HCT116 (cell line): ENCODE results near the gene MED9. TPM values are rescaled to one million over a fixed set of nuclear protein-coding genes. Genes with fewer than 3 reads are reported as not detected.

Experiments used
- ATAC-seq: fragments of 200-7000 bp; cut with Tn5 transposase; 2 replicates; pipeline ENCODE4 v1.9.1; 2020; ENCODE audit warnings: mild to moderate bottlenecking, moderate library complexity
- BruUV-seq: library from RNA; stranded (reverse); fragments of 400-500 nt; replicated peaks from 2 replicates; lab custom pipeline; 2021; lab: Mats Ljungman, UMichigan
- CTCF ChIA-PET: fragments of 300-600 bp; sonication (Branson Sonifier 250); formaldehyde crosslinking; loops from one replicate; lab custom pipeline; 2021; ENCODE audit warnings: antibody characterized with exemption; lab: Charles Lee
- POLR2A ChIA-PET: fragments of 300-600, 350-600 bp; sonication (Branson Sonifier 250); formaldehyde crosslinking; loops from one replicate; lab custom pipeline; 2021; ENCODE audit warnings: antibody characterized with exemption; lab: Charles Lee
- RAD21 ChIA-PET, 2 experiments: fragments of 300-600 bp; sonication (Branson Sonifier 250); formaldehyde crosslinking; loops; one replicate each; lab custom pipeline; 2023; ENCODE audit warnings: low total read pairs in 2 of 2; ENCODE audit not compliant: uncharacterized antibody in 2 of 2, unreplicated experiment in 2 of 2, low non-redundant PET in 1 of 2; lab: Charles Lee
- DNase-seq: peaks from one replicate; pipeline ENCODE4 v3.0.0-alpha.2; 2010; ENCODE audit warnings: low read depth, low spot score
- H2AFZ ChIP-seq: fragments of 200-600 bp; shearing (Covaris generic), sonication (generic); 2 replicates; pipeline ENCODE4 v1.6.1; 2017; ENCODE audit warnings: low read depth, mixed run types, mixed read lengths, antibody characterized with exemption, low read length; ENCODE audit not compliant: poor library complexity, severe bottlenecking
- H3K27ac ChIP-seq: 2 replicates; pipeline ENCODE4 v1.5.1; 2012; ENCODE audit warnings: low read depth, low read length
- H3K27me3 ChIP-seq: fragments of 200-600 bp; sonication (generic); 2 replicates; pipeline ENCODE4 v1.6.1; 2016; ENCODE audit warnings: mixed run types, low read length, mixed read lengths; ENCODE audit not compliant: insufficient read depth
- H3K36me3 ChIP-seq, 2 experiments: fragments of 200-500 bp in 1 of 2; fragments of 200-600 bp in 1 of 2; sonication (Bioruptor generic) in 1 of 2; sonication (generic) in 1 of 2; 2 replicates each; pipeline versions ENCODE4 v1.5.1 to v1.6.1; 2014 to 2016; ENCODE audit warnings: low read length in 2 of 2, inconsistent platforms in 1 of 2, mixed read lengths in 1 of 2, mixed run types in 1 of 2; ENCODE audit not compliant: insufficient read depth in 2 of 2, control insufficient read depth in 1 of 2
- H3K4me1 ChIP-seq, 2 experiments: fragments of 200-600 bp in 1 of 2; sonication (generic) in 1 of 2; 2 replicates each; pipeline versions ENCODE4 v1.5.1 to v1.6.1; 2012 to 2017; ENCODE audit warnings: low read length in 2 of 2, inconsistent platforms in 1 of 2, mild to moderate bottlenecking in 1 of 2, mixed read lengths in 1 of 2, mixed run types in 1 of 2, moderate library complexity in 1 of 2; ENCODE audit not compliant: insufficient read depth in 2 of 2, control insufficient read depth in 1 of 2
- H3K4me2 ChIP-seq: fragments of 200-600 bp; sonication (generic); 2 replicates; pipeline ENCODE4 v1.6.1; 2017; ENCODE audit warnings: mixed run types, low read length, mixed read lengths
- H3K4me3 ChIP-seq, 2 experiments: fragments of 200-600 bp in 1 of 2; sonication (generic) in 1 of 2; replicated peaks in 1 of 2; 2 replicates each; pipeline ENCODE4 v1.5.1; 2011 to 2016; ENCODE audit warnings: low read length in 2 of 2, control low read depth in 1 of 2, low read depth in 1 of 2, mild to moderate bottlenecking in 1 of 2, mixed read lengths in 1 of 2, mixed run types in 1 of 2
- H3K79me2 ChIP-seq: fragments of 200-600 bp; sonication (generic); 2 replicates; pipeline ENCODE4 v1.6.1; 2017; ENCODE audit warnings: mild to moderate bottlenecking, mixed run types, low read length, moderate library complexity, mixed read lengths; ENCODE audit not compliant: insufficient read depth
- H3K9ac ChIP-seq: fragments of 200-600 bp; sonication (generic); 2 replicates; pipeline ENCODE4 v1.6.1; 2016; ENCODE audit warnings: low read length, mixed read lengths
- H3K9me2 ChIP-seq: fragments of 200-600 bp; sonication (generic), shearing (Covaris generic); 2 replicates; pipeline ENCODE4 v1.6.1; 2017; ENCODE audit warnings: mixed run types, mild to moderate bottlenecking, moderate library complexity; ENCODE audit not compliant: insufficient read depth
- H3K9me3 ChIP-seq, 2 experiments: fragments of 200-500 bp in 1 of 2; fragments of 200-600 bp in 1 of 2; sonication (Bioruptor generic) in 1 of 2; sonication (generic) in 1 of 2; 2 replicates each; pipeline ENCODE4 v1.6.1; 2014 to 2017; ENCODE audit warnings: low read length in 2 of 2, mixed read lengths in 2 of 2, inconsistent platforms in 1 of 2, low read depth in 1 of 2, mild to moderate bottlenecking in 1 of 2, mixed run types in 1 of 2, moderate library complexity in 1 of 2; ENCODE audit not compliant: control insufficient read depth in 1 of 2, insufficient read depth in 1 of 2
- H4K20me1 ChIP-seq: fragments of 200-600 bp; sonication (generic), shearing (Covaris generic); 2 replicates; pipeline ENCODE4 v1.6.1; 2017; ENCODE audit warnings: mixed run types, mild to moderate bottlenecking, moderate library complexity; ENCODE audit not compliant: insufficient read depth
- CBX3 ChIP-seq: IDR thresholded peaks from 2 replicates; pipeline ENCODE4 v1.6.1; 2012; ENCODE audit warnings: low read depth
- EGR1 ChIP-seq: IDR thresholded peaks from 2 replicates; pipeline ENCODE4 v1.6.1; 2012; ENCODE audit warnings: low read depth
- ELF1 ChIP-seq: IDR thresholded peaks from 2 replicates; pipeline ENCODE4 v1.6.1; 2012; ENCODE audit warnings: low read depth, borderline replicate concordance
- EZH2 ChIP-seq: fragments of 200-600 bp; sonication (generic); IDR thresholded peaks from 2 replicates; pipeline ENCODE4 v1.6.1; 2017; ENCODE audit warnings: antibody characterized with exemption, mixed run types
- EZH2phosphoT487 ChIP-seq: fragments of 200-600 bp; IDR thresholded peaks from 2 replicates; pipeline ENCODE4 v1.6.1; 2018; ENCODE audit warnings: antibody characterized with exemption, borderline replicate concordance
- FOSL1 ChIP-seq: IDR thresholded peaks from 2 replicates; pipeline ENCODE4 v1.6.1; 2012; ENCODE audit warnings: low read depth
- POLR2A ChIP-seq: IDR thresholded peaks from 2 replicates; pipeline ENCODE4 v1.7.0; 2011; ENCODE audit warnings: borderline replicate concordance; ENCODE audit not compliant: insufficient read depth, insufficient read length; ENCODE audit errors: extremely low read depth
- POLR2AphosphoS5 ChIP-seq: IDR thresholded peaks from 2 replicates; pipeline ENCODE4 v1.6.1; 2011; ENCODE audit warnings: mild to moderate bottlenecking, low read depth, low read length, moderate library complexity
- RAD21 ChIP-seq: IDR thresholded peaks from 2 replicates; pipeline ENCODE4 v1.6.1; 2012; ENCODE audit warnings: low read depth, mild to moderate bottlenecking
- SIN3A ChIP-seq: IDR thresholded peaks from 2 replicates; pipeline ENCODE4 v1.6.1; 2012; ENCODE audit warnings: low read depth
- SRF ChIP-seq: IDR thresholded peaks from 2 replicates; pipeline ENCODE4 v1.6.1; 2012; ENCODE audit warnings: low read depth
- TCF7L2 ChIP-seq: IDR thresholded peaks from 2 replicates; pipeline ENCODE4 v1.7.0; 2011; ENCODE audit warnings: borderline replicate concordance, inconsistent platforms; ENCODE audit not compliant: insufficient read depth, insufficient read length; ENCODE audit errors: extremely low read depth
- YY1 ChIP-seq: IDR thresholded peaks from 2 replicates; pipeline ENCODE4 v1.6.1; 2011; ENCODE audit warnings: low read length, low read depth, moderate library complexity, mild to moderate bottlenecking; ENCODE audit not compliant: insufficient replicate concordance; ENCODE audit errors: extremely low read depth
- ZFX ChIP-seq: fragments of 450-650 bp; IDR thresholded peaks from 2 replicates; pipeline ENCODE4 v1.6.1; 2017
- ZNF274 ChIP-seq: fragments of 200-500 bp; sonication (Bioruptor generic); IDR thresholded peaks from 2 replicates; pipeline ENCODE4 v1.6.1; 2014; ENCODE audit warnings: mild to moderate bottlenecking, low read depth, low read length, inconsistent platforms
- intact Hi-C: fragments of 100-400 bp; cut with micrococcal nuclease; formaldehyde crosslinking; loops from 2 replicates; pipeline ENCODE4 v1.10.0; 2022
- total RNA-seq: library from RNA; stranded (reverse); gene quantifications from one replicate; pipeline ENCODE4 v1.2.1, GENCODE V29; 2021; ENCODE audit not compliant: unreplicated experiment
- TF ChIP-seq, protein P1 (sequence below): IDR thresholded peaks from 2 replicates; pipeline ENCODE4 v1.6.1; 2012
- TF ChIP-seq, protein P2 (sequence below): IDR thresholded peaks from 2 replicates; pipeline ENCODE4 v1.6.1; 2012; ENCODE audit warnings: low read depth
- TF ChIP-seq, protein P3 (sequence below): IDR thresholded peaks from 2 replicates; pipeline ENCODE4 v1.6.1; 2011; ENCODE audit warnings: mild to moderate bottlenecking, low read length, moderate library complexity; ENCODE audit not compliant: insufficient replicate concordance; ENCODE audit errors: extremely low read depth

The MED9 gene
- total RNA-seq, 1 experiment from 2014 or later, result 13.9 TPM

DNA sequence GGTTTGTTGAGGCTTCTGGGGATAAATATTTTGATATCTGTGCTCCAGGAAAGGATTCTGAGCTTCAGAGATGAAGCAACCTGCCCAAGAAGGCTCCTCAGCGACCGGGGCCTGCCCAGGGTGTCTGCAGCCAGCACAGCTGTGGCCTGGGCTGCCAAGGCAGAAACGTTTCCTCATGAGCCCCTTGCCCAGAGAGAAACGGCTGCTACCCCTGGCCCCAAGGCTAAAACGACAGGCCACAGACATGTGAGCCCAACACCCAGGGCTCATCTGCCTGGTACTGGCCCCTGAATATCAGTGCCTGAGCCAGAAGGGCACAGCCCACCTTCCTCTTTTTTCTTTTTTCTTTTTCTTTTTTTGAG is 64.8 kb downstream of the MED9 start:
- no peaks in the 10 kb centered on the region for H3K4me1 ChIP-seq
- intact Hi-C loops, result no loop called here
- H3K4me2 ChIP-seq, result no peak overlapping the region
- H3K9me2 ChIP-seq, result no peaks in the 10 kb centered on the region
- no peaks in the 10 kb centered on the region for H3K27me3 ChIP-seq
- no peak overlapping the region for H2AFZ ChIP-seq
- ATAC-seq, result no peak
- H3K27ac ChIP-seq, result no peak overlapping the region
- no TSS peak for BruUV-seq
- TF ChIP-seq SIN3A (no peak), EZH2 (no peak), ZNF274 (no peak), CBX3 (no peak), SRF (no peak), RAD21 (no peak), ELF1 (no peak), POLR2A (no peak), EZH2phosphoT487 (no peak), FOSL1 (no peak), YY1 (no peak), ZFX (no peak), POLR2AphosphoS5 (no peak), TCF7L2 (no peak), EGR1 (no peak)
- TF ChIP-seq, protein P1, sequence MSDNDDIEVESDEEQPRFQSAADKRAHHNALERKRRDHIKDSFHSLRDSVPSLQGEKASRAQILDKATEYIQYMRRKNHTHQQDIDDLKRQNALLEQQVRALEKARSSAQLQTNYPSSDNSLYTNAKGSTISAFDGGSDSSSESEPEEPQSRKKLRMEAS, result no peak
- TF ChIP-seq, protein P2, sequence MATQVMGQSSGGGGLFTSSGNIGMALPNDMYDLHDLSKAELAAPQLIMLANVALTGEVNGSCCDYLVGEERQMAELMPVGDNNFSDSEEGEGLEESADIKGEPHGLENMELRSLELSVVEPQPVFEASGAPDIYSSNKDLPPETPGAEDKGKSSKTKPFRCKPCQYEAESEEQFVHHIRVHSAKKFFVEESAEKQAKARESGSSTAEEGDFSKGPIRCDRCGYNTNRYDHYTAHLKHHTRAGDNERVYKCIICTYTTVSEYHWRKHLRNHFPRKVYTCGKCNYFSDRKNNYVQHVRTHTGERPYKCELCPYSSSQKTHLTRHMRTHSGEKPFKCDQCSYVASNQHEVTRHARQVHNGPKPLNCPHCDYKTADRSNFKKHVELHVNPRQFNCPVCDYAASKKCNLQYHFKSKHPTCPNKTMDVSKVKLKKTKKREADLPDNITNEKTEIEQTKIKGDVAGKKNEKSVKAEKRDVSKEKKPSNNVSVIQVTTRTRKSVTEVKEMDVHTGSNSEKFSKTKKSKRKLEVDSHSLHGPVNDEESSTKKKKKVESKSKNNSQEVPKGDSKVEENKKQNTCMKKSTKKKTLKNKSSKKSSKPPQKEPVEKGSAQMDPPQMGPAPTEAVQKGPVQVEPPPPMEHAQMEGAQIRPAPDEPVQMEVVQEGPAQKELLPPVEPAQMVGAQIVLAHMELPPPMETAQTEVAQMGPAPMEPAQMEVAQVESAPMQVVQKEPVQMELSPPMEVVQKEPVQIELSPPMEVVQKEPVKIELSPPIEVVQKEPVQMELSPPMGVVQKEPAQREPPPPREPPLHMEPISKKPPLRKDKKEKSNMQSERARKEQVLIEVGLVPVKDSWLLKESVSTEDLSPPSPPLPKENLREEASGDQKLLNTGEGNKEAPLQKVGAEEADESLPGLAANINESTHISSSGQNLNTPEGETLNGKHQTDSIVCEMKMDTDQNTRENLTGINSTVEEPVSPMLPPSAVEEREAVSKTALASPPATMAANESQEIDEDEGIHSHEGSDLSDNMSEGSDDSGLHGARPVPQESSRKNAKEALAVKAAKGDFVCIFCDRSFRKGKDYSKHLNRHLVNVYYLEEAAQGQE, result no peak
- TF ChIP-seq, protein P3, sequence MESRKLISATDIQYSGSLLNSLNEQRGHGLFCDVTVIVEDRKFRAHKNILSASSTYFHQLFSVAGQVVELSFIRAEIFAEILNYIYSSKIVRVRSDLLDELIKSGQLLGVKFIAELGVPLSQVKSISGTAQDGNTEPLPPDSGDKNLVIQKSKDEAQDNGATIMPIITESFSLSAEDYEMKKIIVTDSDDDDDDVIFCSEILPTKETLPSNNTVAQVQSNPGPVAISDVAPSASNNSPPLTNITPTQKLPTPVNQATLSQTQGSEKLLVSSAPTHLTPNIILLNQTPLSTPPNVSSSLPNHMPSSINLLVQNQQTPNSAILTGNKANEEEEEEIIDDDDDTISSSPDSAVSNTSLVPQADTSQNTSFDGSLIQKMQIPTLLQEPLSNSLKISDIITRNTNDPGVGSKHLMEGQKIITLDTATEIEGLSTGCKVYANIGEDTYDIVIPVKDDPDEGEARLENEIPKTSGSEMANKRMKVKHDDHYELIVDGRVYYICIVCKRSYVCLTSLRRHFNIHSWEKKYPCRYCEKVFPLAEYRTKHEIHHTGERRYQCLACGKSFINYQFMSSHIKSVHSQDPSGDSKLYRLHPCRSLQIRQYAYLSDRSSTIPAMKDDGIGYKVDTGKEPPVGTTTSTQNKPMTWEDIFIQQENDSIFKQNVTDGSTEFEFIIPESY, result no peak
- H4K20me1 ChIP-seq, result no peaks in the 10 kb centered on the region
- POLR2A ChIA-PET, result no interaction called here
- RAD21 ChIA-PET, result no interaction called here
- H3K9me3 ChIP-seq, result no peaks in the 10 kb centered on the region
- H3K9ac ChIP-seq, result no peak overlapping the region
- no peaks in the 10 kb centered on the region for H3K36me3 ChIP-seq
- DNase-seq, result no peak
- no peaks in the 10 kb centered on the region for H3K79me2 ChIP-seq
- CTCF ChIA-PET, result no interaction called here
- no peak overlapping the region for H3K4me3 ChIP-seq
